GM12872 (cell line): Measurements from ENCODE around the gene TREH.

Source experiments
- CTCF ChIP-seq: IDR thresholded peaks from 3 replicates; pipeline ENCODE4 v1.5.1; 2011; ENCODE audit warnings: low read depth, mild to moderate bottlenecking, low read length, moderate library complexity; ENCODE audit not compliant: insufficient read depth

TREH gene

GRCh38 chr11:118621071-118621783, 58.2 kb downstream of the TREH start:
- TF ChIP-seq CTCF, result no peak

GRCh38 chr11:118620529-118621070, 58.9 kb downstream of the TREH start:
- no peak for TF ChIP-seq CTCF

- no peak for TF ChIP-seq CTCF
Measured at GRCh38 chr11:118619444-118620197, 59.8 kb downstream of the TREH start.

- TF ChIP-seq CTCF, result no peak
Measured at GRCh38 chr11:118618991-118619375, 60.5 kb downstream of the TREH start.

- no peak for TF ChIP-seq CTCF
Measured at GRCh38 chr11:118618115-118618990, 61.1 kb downstream of the TREH start.

GRCh38 chr11:118615976-118616371, 63.5 kb downstream of the TREH start:
- no peak for TF ChIP-seq CTCF

GRCh38 chr11:118615282-118615975, 64.0 kb downstream of the TREH start:
- TF ChIP-seq CTCF, result no peak
